ENCODE results near the gene DAZAP1. TPM values are rescaled to one million over a fixed set of nuclear protein-coding genes. Genes with fewer than 3 reads are reported as not detected.

DAZAP1 gene
- total and polyA plus RNA-seq, 5 donors from 2014 or later: 2.4 to 153 (median 5.0) TPM

GRCh38 chr19:1397838-1398237 is 9.5 kb upstream of the DAZAP1 start:
- H3K27me3 ChIP-seq (ENCODE audit: control insufficient read depth, insufficient read depth, low read length): no peaks in the 10 kb centered on the region
- peaks cover 22% of the 10 kb centered on the region for H3K4me1 ChIP-seq (ENCODE audit: control insufficient read depth, insufficient read depth, low read length, poor library complexity, severe bottlenecking)
- H3K9me3 Mint-ChIP-seq: no peaks in the 10 kb centered on the region
- H3K4me1 Mint-ChIP-seq: peaks cover 0 to 17% (median under 1%) of the 10 kb centered on the region in 4 donors
- H3K27ac ChIP-seq (ENCODE audit: insufficient read depth, low read length, poor library complexity, severe bottlenecking): no peak overlapping the region
- H3K4me3 Mint-ChIP-seq: peak overlapping the region in 1 of 4 donors; percentile 38
- ATAC-seq (ENCODE audit: low read depth in 2 of 2) (no peak), DNase-seq (no peak)
- peak overlapping the region in 1 of 3 donors; percentile 66 for H3K27ac Mint-ChIP-seq
- peaks cover 6% of the 10 kb centered on the region for H3K36me3 ChIP-seq (ENCODE audit: control insufficient read depth, insufficient read depth, low read length)
- H3K27me3 Mint-ChIP-seq: peaks cover 5% of the 10 kb centered on the region
- H3K9me3 ChIP-seq (ENCODE audit: control insufficient read depth in 2 of 2, low read length in 2 of 2): no peaks in the 10 kb centered on the region
- H3K36me3 Mint-ChIP-seq: no peaks in the 10 kb centered on the region
- no peak overlapping the region for H3K4me3 ChIP-seq (ENCODE audit: low read depth, low read length)

- peaks cover 7% of the 10 kb centered on the region for H3K27me3 Mint-ChIP-seq
- no peak overlapping the region for H3K27ac Mint-ChIP-seq
- no peak overlapping the region for H3K4me3 Mint-ChIP-seq
- Histone ChIP-seq H3K27ac (ENCODE audit: insufficient read depth, low read length, poor library complexity, severe bottlenecking) (no peak overlapping the region), H3K9me3 (ENCODE audit: control insufficient read depth in 2 of 2, low read length in 2 of 2) (no peaks in the 10 kb centered on the region), H3K4me3 (ENCODE audit: low read depth, low read length) (no peak overlapping the region), H3K27me3 (ENCODE audit: control insufficient read depth, insufficient read depth, low read length) (no peaks in the 10 kb centered on the region), H3K36me3 (ENCODE audit: control insufficient read depth, insufficient read depth, low read length) (no peaks in the 10 kb centered on the region), H3K4me1 (ENCODE audit: control insufficient read depth, insufficient read depth, low read length, poor library complexity, severe bottlenecking) (peaks cover 22% of the 10 kb centered on the region)
- no peaks in the 10 kb centered on the region for H3K36me3 Mint-ChIP-seq
- DNase-seq: no peak
- peaks cover 0 to 1% (median 0%) of the 10 kb centered on the region in 7 donors for H3K9me3 Mint-ChIP-seq
- ATAC-seq (ENCODE audit: low read depth in 2 of 2): no peak
- peaks cover 0 to 18% (median under 1%) of the 10 kb centered on the region in 4 donors for H3K4me1 Mint-ChIP-seq
Observed at GRCh38 chr19:1399079-1399478, 8.3 kb upstream of the DAZAP1 start.

GRCh38 chr19:1399745-1400144 is 7.6 kb upstream of the DAZAP1 start:
- Histone ChIP-seq H3K27me3 (ENCODE audit: control insufficient read depth, insufficient read depth, low read length) (no peaks in the 10 kb centered on the region), H3K4me1 (ENCODE audit: control insufficient read depth, insufficient read depth, low read length, poor library complexity, severe bottlenecking) (peaks cover 22% of the 10 kb centered on the region), H3K9me3 (ENCODE audit: control insufficient read depth in 2 of 2, low read length in 2 of 2) (no peaks in the 10 kb centered on the region), H3K4me3 (ENCODE audit: low read depth, low read length) (no peak overlapping the region), H3K36me3 (ENCODE audit: control insufficient read depth, insufficient read depth, low read length) (no peaks in the 10 kb centered on the region), H3K27ac (ENCODE audit: insufficient read depth, low read length, poor library complexity, severe bottlenecking) (no peak overlapping the region)
- no peaks in the 10 kb centered on the region for H3K36me3 Mint-ChIP-seq
- no peak for DNase-seq
- H3K4me3 Mint-ChIP-seq: no peak overlapping the region
- peaks cover 7% of the 10 kb centered on the region for H3K27me3 Mint-ChIP-seq
- no peak overlapping the region for H3K27ac Mint-ChIP-seq
- H3K4me1 Mint-ChIP-seq: peaks cover 0 to 18% (median under 1%) of the 10 kb centered on the region in 4 donors
- ATAC-seq (ENCODE audit: low read depth in 2 of 2): no peak
- peaks cover 0 to 1% (median 0%) of the 10 kb centered on the region in 7 donors for H3K9me3 Mint-ChIP-seq

- Mint-ChIP-seq H3K4me3 (peak overlapping the region; percentile 25 to 83 (median 70)), H3K27ac (no peak overlapping the region), H3K9me3 (peaks cover 0 to 1% (median 0%) of the 10 kb centered on the region in 7 donors), H3K4me1 (peaks cover 0 to 18% (median under 1%) of the 10 kb centered on the region in 4 donors), H3K36me3 (no peaks in the 10 kb centered on the region), H3K27me3 (peaks cover 7% of the 10 kb centered on the region)
- no peaks in the 10 kb centered on the region for H3K27me3 ChIP-seq (ENCODE audit: control insufficient read depth, insufficient read depth, low read length)
- ATAC-seq (ENCODE audit: low read depth in 2 of 2) (no peak), DNase-seq (no peak)
- H3K4me1 ChIP-seq (ENCODE audit: control insufficient read depth, insufficient read depth, low read length, poor library complexity, severe bottlenecking): peaks cover 22% of the 10 kb centered on the region
- no peak overlapping the region for H3K27ac ChIP-seq (ENCODE audit: insufficient read depth, low read length, poor library complexity, severe bottlenecking)
- no peak overlapping the region for H3K4me3 ChIP-seq (ENCODE audit: low read depth, low read length)
- H3K9me3 ChIP-seq (ENCODE audit: control insufficient read depth in 2 of 2, low read length in 2 of 2): no peaks in the 10 kb centered on the region
- no peaks in the 10 kb centered on the region for H3K36me3 ChIP-seq (ENCODE audit: control insufficient read depth, insufficient read depth, low read length)
Observed at GRCh38 chr19:1400281-1401137, 6.9 kb upstream of the DAZAP1 start.

GRCh38 chr19:1401138-1401888 is 6.1 kb upstream of the DAZAP1 start, which contains the start of gene GAMT:
GAMT (minus strand) TSS chr19:1401542; CDS start chr19:1401476, 66 bp downstream.
- Mint-ChIP-seq H3K4me1 (peaks cover 0 to 16% (median 2%) of the 10 kb centered on the region in 4 donors), H3K9me3 (peaks cover 0 to 1% (median 0%) of the 10 kb centered on the region in 7 donors), H3K27me3 (peaks cover 7% of the 10 kb centered on the region), H3K4me3 (peak within 1 kb of the TSS; percentile 74 to 85 (median 80)), H3K27ac (no peak within 1 kb of the TSS), H3K36me3 (no peaks in the 10 kb centered on the region)
- Histone ChIP-seq H3K27me3 (ENCODE audit: control insufficient read depth, insufficient read depth, low read length) (no peaks in the 10 kb centered on the region), H3K9me3 (ENCODE audit: control insufficient read depth in 2 of 2, low read length in 2 of 2) (no peaks in the 10 kb centered on the region), H3K36me3 (ENCODE audit: control insufficient read depth, insufficient read depth, low read length) (no peaks in the 10 kb centered on the region), H3K27ac (ENCODE audit: insufficient read depth, low read length, poor library complexity, severe bottlenecking) (no peak within 1 kb of the TSS), H3K4me3 (ENCODE audit: low read depth, low read length) (no peak within 1 kb of the TSS), H3K4me1 (ENCODE audit: control insufficient read depth, insufficient read depth, low read length, poor library complexity, severe bottlenecking) (peaks cover 23% of the 10 kb centered on the region)
- ATAC-seq (ENCODE audit: low read depth in 2 of 2) (peak; percentile 70 to 75), DNase-seq (peak; percentile 44 to 57 (median 50))

GRCh38 chr19:1401889-1402217 is 5.5 kb upstream of the DAZAP1 start:
- H3K9me3 ChIP-seq (ENCODE audit: control insufficient read depth in 2 of 2, low read length in 2 of 2): no peaks in the 10 kb centered on the region
- no peak for DNase-seq
- no peak overlapping the region for H3K27ac ChIP-seq (ENCODE audit: insufficient read depth, low read length, poor library complexity, severe bottlenecking)
- ATAC-seq (ENCODE audit: low read depth in 2 of 2): no peak
- no peaks in the 10 kb centered on the region for H3K36me3 Mint-ChIP-seq
- peaks cover 0 to 1% (median 0%) of the 10 kb centered on the region in 7 donors for H3K9me3 Mint-ChIP-seq
- no peaks in the 10 kb centered on the region for H3K27me3 ChIP-seq (ENCODE audit: control insufficient read depth, insufficient read depth, low read length)
- H3K4me1 ChIP-seq (ENCODE audit: control insufficient read depth, insufficient read depth, low read length, poor library complexity, severe bottlenecking): peaks cover 26% of the 10 kb centered on the region
- peak overlapping the region; percentile 48 to 85 (median 78) for H3K4me3 Mint-ChIP-seq
- H3K27ac Mint-ChIP-seq: no peak overlapping the region
- peaks cover 0 to 20% (median 5%) of the 10 kb centered on the region in 4 donors for H3K4me1 Mint-ChIP-seq
- peaks cover 7% of the 10 kb centered on the region for H3K27me3 Mint-ChIP-seq
- no peaks in the 10 kb centered on the region for H3K36me3 ChIP-seq (ENCODE audit: control insufficient read depth, insufficient read depth, low read length)
- H3K4me3 ChIP-seq (ENCODE audit: low read depth, low read length): no peak overlapping the region

GRCh38 chr19:1402411-1403070 is 4.8 kb upstream of the DAZAP1 start:
- H3K27me3 ChIP-seq (ENCODE audit: control insufficient read depth, insufficient read depth, low read length): no peaks in the 10 kb centered on the region
- peaks cover 0 to 20% (median 5%) of the 10 kb centered on the region in 4 donors for H3K4me1 Mint-ChIP-seq
- H3K4me3 ChIP-seq (ENCODE audit: low read depth, low read length): no peak overlapping the region
- no peaks in the 10 kb centered on the region for H3K36me3 Mint-ChIP-seq
- H3K27ac ChIP-seq (ENCODE audit: insufficient read depth, low read length, poor library complexity, severe bottlenecking): no peak overlapping the region
- ATAC-seq (ENCODE audit: low read depth in 2 of 2) (no peak), DNase-seq (no peak)
- H3K27me3 Mint-ChIP-seq: peaks cover 7% of the 10 kb centered on the region
- peaks cover 27% of the 10 kb centered on the region for H3K4me1 ChIP-seq (ENCODE audit: control insufficient read depth, insufficient read depth, low read length, poor library complexity, severe bottlenecking)
- no peaks in the 10 kb centered on the region for H3K9me3 ChIP-seq (ENCODE audit: control insufficient read depth in 2 of 2, low read length in 2 of 2)
- peaks cover 0 to 1% (median 0%) of the 10 kb centered on the region in 7 donors for H3K9me3 Mint-ChIP-seq
- peak overlapping the region; percentile 78 to 84 (median 80) for H3K4me3 Mint-ChIP-seq
- peak overlapping the region in 1 of 3 donors; percentile 94 for H3K27ac Mint-ChIP-seq
- H3K36me3 ChIP-seq (ENCODE audit: control insufficient read depth, insufficient read depth, low read length): no peaks in the 10 kb centered on the region

Measured in CD4-positive, CD25-positive, alpha-beta regulatory T cell (primary cell).